Stomach (tissue), 4 donors: ENCODE results near the gene PLEKHM1.
"Not testable (repeated sequence)": the region's sequence is repeated elsewhere in the genome, so short reads cannot be mapped to it uniquely, and the experiment has no call there.

Experiments used
- EP300 ChIP-seq: sonication (generic); formaldehyde crosslinking; IDR thresholded peaks from one replicate; pipeline ENCODE4 v1.6.1; 2017; ENCODE audit warnings: antibody characterized with exemption
- POLR2AphosphoS5 ChIP-seq, 3 donors: sonication (generic); formaldehyde crosslinking; IDR thresholded peaks; one replicate each; pipeline ENCODE4 v1.6.1; 2016; ENCODE audit warnings: antibody characterized with exemption in 3 of 3
- TF ChIP-seq, protein P1 (sequence below), 7 experiments: fragments of 450-650 bp in 4 of 7; fragments of 200-600 bp in 3 of 7; sonication (generic) in 3 of 7; IDR thresholded peaks; one replicate each; pipeline ENCODE4 v1.5.1; 2016 to 2019; ENCODE audit warnings: antibody characterized with exemption in 7 of 7, control low read depth in 2 of 7, mild to moderate bottlenecking in 1 of 7

DNA sequence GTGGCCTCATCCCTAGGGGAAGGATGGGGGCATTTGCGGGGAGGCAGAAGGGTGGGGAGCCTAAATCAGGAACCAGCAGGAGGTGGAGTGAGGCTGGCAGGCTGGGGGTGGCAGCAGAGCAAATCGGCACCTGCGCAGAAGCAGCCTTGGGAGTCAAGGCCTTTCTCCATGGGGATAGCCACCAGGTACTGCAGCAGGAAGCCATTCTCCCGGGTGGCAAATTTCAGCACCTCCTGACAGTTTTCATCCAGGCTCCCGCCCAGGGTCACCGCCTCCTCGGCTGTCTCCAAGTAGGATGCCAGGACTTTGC, 37.3 kb downstream of the PLEKHM1 start:
- TF ChIP-seq POLR2AphosphoS5 (IDR thresholded peaks at IDR 0.05); EP300: not testable (repeated sequence)
- TF ChIP-seq, protein P1, sequence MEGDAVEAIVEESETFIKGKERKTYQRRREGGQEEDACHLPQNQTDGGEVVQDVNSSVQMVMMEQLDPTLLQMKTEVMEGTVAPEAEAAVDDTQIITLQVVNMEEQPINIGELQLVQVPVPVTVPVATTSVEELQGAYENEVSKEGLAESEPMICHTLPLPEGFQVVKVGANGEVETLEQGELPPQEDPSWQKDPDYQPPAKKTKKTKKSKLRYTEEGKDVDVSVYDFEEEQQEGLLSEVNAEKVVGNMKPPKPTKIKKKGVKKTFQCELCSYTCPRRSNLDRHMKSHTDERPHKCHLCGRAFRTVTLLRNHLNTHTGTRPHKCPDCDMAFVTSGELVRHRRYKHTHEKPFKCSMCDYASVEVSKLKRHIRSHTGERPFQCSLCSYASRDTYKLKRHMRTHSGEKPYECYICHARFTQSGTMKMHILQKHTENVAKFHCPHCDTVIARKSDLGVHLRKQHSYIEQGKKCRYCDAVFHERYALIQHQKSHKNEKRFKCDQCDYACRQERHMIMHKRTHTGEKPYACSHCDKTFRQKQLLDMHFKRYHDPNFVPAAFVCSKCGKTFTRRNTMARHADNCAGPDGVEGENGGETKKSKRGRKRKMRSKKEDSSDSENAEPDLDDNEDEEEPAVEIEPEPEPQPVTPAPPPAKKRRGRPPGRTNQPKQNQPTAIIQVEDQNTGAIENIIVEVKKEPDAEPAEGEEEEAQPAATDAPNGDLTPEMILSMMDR (IDR thresholded peaks at IDR 0.05): not testable (repeated sequence)
